ENCODE results near the gene PHACTR3. TPM values are rescaled to one million over a fixed set of nuclear protein-coding genes. Genes with fewer than 3 reads are reported as not detected.

The PHACTR3 gene
- total RNA-seq, 1 experiment from 2014 or later, result 0.63 TPM

- DNase-seq (ENCODE audit: low read depth), result no peak
Measured at GRCh38 chr20:59588236-59588855, 16.0 kb upstream of the PHACTR3 start.

- no peak for DNase-seq (ENCODE audit: low read depth)
Measured at GRCh38 chr20:59589086-59589684, 15.2 kb upstream of the PHACTR3 start.

- no peak for DNase-seq (ENCODE audit: low read depth)
Measured at GRCh38 chr20:59591061-59591460, 13.3 kb upstream of the PHACTR3 start.

- DNase-seq (ENCODE audit: low read depth), result no peak
Measured at GRCh38 chr20:59596690-59597089, 7.7 kb upstream of the PHACTR3 start.

GRCh38 chr20:59597240-59597639 lies 7.1 kb upstream of the PHACTR3 start:
- DNase-seq (ENCODE audit: low read depth), result no peak

- DNase-seq (ENCODE audit: low read depth), result peak; percentile 0
Measured at GRCh38 chr20:59598625-59599310, 5.6 kb upstream of the PHACTR3 start.

GRCh38 chr20:59599941-59600340 lies 4.4 kb upstream of the PHACTR3 start:
- no peak for DNase-seq (ENCODE audit: low read depth)

- no peak for DNase-seq (ENCODE audit: low read depth)
Measured at GRCh38 chr20:59600472-59600871, 3.9 kb upstream of the PHACTR3 start.

- no peak for DNase-seq (ENCODE audit: low read depth)
Measured at GRCh38 chr20:59602546-59603080, 1.7 kb upstream of the PHACTR3 start.

- DNase-seq (ENCODE audit: low read depth), result no peak
Measured at GRCh38 chr20:59603176-59603575, 1.2 kb upstream of the PHACTR3 start.

GRCh38 chr20:59604741-59605600 lies 631 bp downstream of the PHACTR3 start:
- DNase-seq (ENCODE audit: low read depth), result no peak

- DNase-seq (ENCODE audit: low read depth), result no peak
Measured at GRCh38 chr20:59605601-59606364, 1.4 kb downstream of the PHACTR3 start.

GRCh38 chr20:59606566-59606965 lies 2.2 kb downstream of the PHACTR3 start:
- DNase-seq (ENCODE audit: low read depth), result no peak

- DNase-seq (ENCODE audit: low read depth), result no peak
Measured at GRCh38 chr20:59608396-59608795, 4.1 kb downstream of the PHACTR3 start.

- no peak for DNase-seq (ENCODE audit: low read depth)
Measured at GRCh38 chr20:59608871-59609270, 4.5 kb downstream of the PHACTR3 start.

- DNase-seq (ENCODE audit: low read depth), result no peak
Measured at GRCh38 chr20:59611286-59611685, 6.9 kb downstream of the PHACTR3 start.

- DNase-seq (ENCODE audit: low read depth), result no peak
Measured at GRCh38 chr20:59613861-59614260, 9.5 kb downstream of the PHACTR3 start.

GRCh38 chr20:59614714-59615113 lies 10.4 kb downstream of the PHACTR3 start:
- DNase-seq (ENCODE audit: low read depth), result no peak

- no peak for DNase-seq (ENCODE audit: low read depth)
Measured at GRCh38 chr20:59616306-59616705, 12.0 kb downstream of the PHACTR3 start.

GRCh38 chr20:59617221-59617620 lies 12.9 kb downstream of the PHACTR3 start:
- no peak for DNase-seq (ENCODE audit: low read depth)

GRCh38 chr20:59618131-59618530 lies 13.8 kb downstream of the PHACTR3 start:
- no peak for DNase-seq (ENCODE audit: low read depth)
